ENCODE data around the gene UMOD. TPM values are rescaled to one million over a fixed set of nuclear protein-coding genes. Genes with fewer than 3 reads are reported as not detected.

The UMOD gene
- total and polyA plus RNA-seq, 7 donors, result not detected

GRCh38 chr16:20344611-20345010 lies 7.9 kb downstream of the UMOD start:
- DNase-seq, result no peak
- 73 to 75% methylated on average over 5 of the region's 5 CpGs for WGBS, 2 donors
- Histone ChIP-seq H3K36me3 (no peaks in the 10 kb centered on the region), H3K9me3 (no peaks in the 10 kb centered on the region), H3K27ac (no peak overlapping the region), H3K4me3 (no peak overlapping the region), H3K27me3 (peaks cover 0 to 14% (median 9%) of the 10 kb centered on the region in 3 donors), H3K4me1 (no peaks in the 10 kb centered on the region)
- TF ChIP-seq EP300 (IDR thresholded peaks at IDR 0.05), result no peak
- TF ChIP-seq POLR2A (IDR thresholded peaks at IDR 0.05), result no peak
- no peak for TF ChIP-seq POLR2AphosphoS5 (IDR thresholded peaks at IDR 0.05)
- no peak for TF ChIP-seq CTCF (IDR thresholded peaks at IDR 0.05)
- intact Hi-C loops (cut with DNase I), result no loop called here

GRCh38 chr16:20339744-20340143 lies 12.8 kb downstream of the UMOD start:
- H3K27ac ChIP-seq, result no peak overlapping the region
- no peak overlapping the region for H3K4me3 ChIP-seq
- H3K4me1 ChIP-seq, result no peaks in the 10 kb centered on the region
- DNase-seq, result no peak
- intact Hi-C loops (cut with DNase I), result no loop called here
- peaks cover 0 to 2% (median 0%) of the 10 kb centered on the region in 3 donors for H3K27me3 ChIP-seq
- H3K9me3 ChIP-seq, result no peaks in the 10 kb centered on the region
- no peak for TF ChIP-seq POLR2AphosphoS5 (IDR thresholded peaks at IDR 0.05)
- no peak for TF ChIP-seq POLR2A (IDR thresholded peaks at IDR 0.05)
- no peak for TF ChIP-seq EP300 (IDR thresholded peaks at IDR 0.05)
- TF ChIP-seq CTCF (IDR thresholded peaks at IDR 0.05), result no peak
- H3K36me3 ChIP-seq, result no peaks in the 10 kb centered on the region
- 85 to 90% methylated on average over 3 of the region's 3 CpGs for WGBS, 2 donors

- intact Hi-C loops (cut with DNase I), result no loop called here
- H3K27me3 ChIP-seq, result peaks cover 0 to 4% (median 0%) of the 10 kb centered on the region in 3 donors
- H3K36me3 ChIP-seq, result no peaks in the 10 kb centered on the region
- DNase-seq, result no peak
- no peak for TF ChIP-seq POLR2A (IDR thresholded peaks at IDR 0.05)
- TF ChIP-seq POLR2AphosphoS5 (IDR thresholded peaks at IDR 0.05), result no peak
- TF ChIP-seq EP300 (IDR thresholded peaks at IDR 0.05), result no peak
- no peak for TF ChIP-seq CTCF (IDR thresholded peaks at IDR 0.05)
- 60 to 71% methylated on average over 2 of the region's 2 CpGs for WGBS, 2 donors
- H3K9me3 ChIP-seq, result no peaks in the 10 kb centered on the region
- no peak overlapping the region for H3K27ac ChIP-seq
- H3K4me3 ChIP-seq, result no peak overlapping the region
- H3K4me1 ChIP-seq, result no peaks in the 10 kb centered on the region
Measured at GRCh38 chr16:20336955-20337354, 15.6 kb downstream of the UMOD start.

GRCh38 chr16:20334396-20334795 lies 18.1 kb downstream of the UMOD start:
- TF ChIP-seq CTCF (IDR thresholded peaks at IDR 0.05) (no peak), POLR2AphosphoS5 (IDR thresholded peaks at IDR 0.05) (no peak), EP300 (IDR thresholded peaks at IDR 0.05) (no peak), POLR2A (IDR thresholded peaks at IDR 0.05) (no peak)
- 74 to 77% methylated on average over 1 of the region's 1 CpG for WGBS, 2 donors
- Histone ChIP-seq H3K4me1 (no peaks in the 10 kb centered on the region), H3K36me3 (no peaks in the 10 kb centered on the region), H3K4me3 (no peak overlapping the region), H3K9me3 (no peaks in the 10 kb centered on the region), H3K27ac (no peak overlapping the region), H3K27me3 (peaks cover 0 to 4% (median 0%) of the 10 kb centered on the region in 3 donors)
- DNase-seq, result no peak
- intact Hi-C loops (cut with DNase I), result no loop called here

- intact Hi-C loops (cut with DNase I), result no loop called here
- Histone ChIP-seq H3K9me3 (no peaks in the 10 kb centered on the region), H3K4me1 (no peaks in the 10 kb centered on the region), H3K27me3 (peaks cover 0 to 4% (median 0%) of the 10 kb centered on the region in 3 donors), H3K36me3 (no peaks in the 10 kb centered on the region), H3K4me3 (no peak overlapping the region), H3K27ac (no peak overlapping the region)
- DNase-seq, result no peak
- 64 to 68% methylated on average over 5 of the region's 5 CpGs for WGBS, 2 donors
- TF ChIP-seq EP300 (IDR thresholded peaks at IDR 0.05) (no peak), POLR2A (IDR thresholded peaks at IDR 0.05) (no peak), POLR2AphosphoS5 (IDR thresholded peaks at IDR 0.05) (no peak)
Measured at GRCh38 chr16:20333120-20333519, 19.4 kb downstream of the UMOD start.
